HG03039 (cell line): ENCODE results near the gene PSMC3.

Source experiments
- ATAC-seq: cut with Tn5 transposase; IDR thresholded peaks from one replicate; pipeline ENCODE4 v1.9.1; 2021; ENCODE audit warnings: mild to moderate bottlenecking, moderate library complexity; ENCODE audit not compliant: unreplicated experiment

Gene PSMC3

DNA sequence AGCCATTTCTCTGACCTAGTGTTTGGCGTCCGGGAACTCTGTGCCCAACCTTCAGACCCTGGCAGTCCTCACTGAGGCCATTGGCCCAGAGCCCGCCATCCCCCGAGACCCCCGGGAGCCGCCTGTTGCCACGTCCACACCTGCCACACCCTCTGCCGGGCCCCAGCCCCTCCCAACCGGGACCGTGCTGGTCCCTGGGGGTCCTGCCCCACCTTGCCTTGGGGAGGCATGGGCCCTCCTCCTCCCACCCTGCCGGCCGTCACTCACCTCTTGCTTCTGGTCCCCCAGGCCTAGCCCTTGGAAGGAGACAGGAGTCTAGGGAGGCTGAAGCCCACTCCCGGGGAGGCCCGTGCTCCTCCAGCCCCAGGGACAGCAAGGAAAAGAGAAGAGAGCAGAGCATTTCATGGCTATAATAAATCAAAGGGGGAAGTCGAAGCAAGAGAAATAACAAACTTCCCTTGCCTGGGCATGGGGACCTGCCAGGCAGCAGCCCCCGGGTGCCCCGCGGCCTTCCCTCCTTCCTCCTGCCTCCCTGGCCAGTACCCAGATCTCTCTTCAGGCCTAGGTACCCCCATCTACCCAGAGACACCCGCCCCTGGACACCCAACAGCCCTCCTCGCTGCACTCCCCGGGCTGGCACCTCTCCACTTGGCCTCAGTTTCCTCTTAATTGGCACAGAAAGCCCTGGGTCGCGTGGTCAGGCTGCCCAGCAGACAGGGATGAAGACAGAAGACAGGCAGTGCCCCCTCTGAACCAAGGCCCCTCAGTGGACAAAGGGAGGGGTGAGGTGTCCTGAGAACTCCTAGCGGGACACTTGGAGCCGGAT is 30.8 kb downstream of the PSMC3 start:
- no peak for ATAC-seq

DNA sequence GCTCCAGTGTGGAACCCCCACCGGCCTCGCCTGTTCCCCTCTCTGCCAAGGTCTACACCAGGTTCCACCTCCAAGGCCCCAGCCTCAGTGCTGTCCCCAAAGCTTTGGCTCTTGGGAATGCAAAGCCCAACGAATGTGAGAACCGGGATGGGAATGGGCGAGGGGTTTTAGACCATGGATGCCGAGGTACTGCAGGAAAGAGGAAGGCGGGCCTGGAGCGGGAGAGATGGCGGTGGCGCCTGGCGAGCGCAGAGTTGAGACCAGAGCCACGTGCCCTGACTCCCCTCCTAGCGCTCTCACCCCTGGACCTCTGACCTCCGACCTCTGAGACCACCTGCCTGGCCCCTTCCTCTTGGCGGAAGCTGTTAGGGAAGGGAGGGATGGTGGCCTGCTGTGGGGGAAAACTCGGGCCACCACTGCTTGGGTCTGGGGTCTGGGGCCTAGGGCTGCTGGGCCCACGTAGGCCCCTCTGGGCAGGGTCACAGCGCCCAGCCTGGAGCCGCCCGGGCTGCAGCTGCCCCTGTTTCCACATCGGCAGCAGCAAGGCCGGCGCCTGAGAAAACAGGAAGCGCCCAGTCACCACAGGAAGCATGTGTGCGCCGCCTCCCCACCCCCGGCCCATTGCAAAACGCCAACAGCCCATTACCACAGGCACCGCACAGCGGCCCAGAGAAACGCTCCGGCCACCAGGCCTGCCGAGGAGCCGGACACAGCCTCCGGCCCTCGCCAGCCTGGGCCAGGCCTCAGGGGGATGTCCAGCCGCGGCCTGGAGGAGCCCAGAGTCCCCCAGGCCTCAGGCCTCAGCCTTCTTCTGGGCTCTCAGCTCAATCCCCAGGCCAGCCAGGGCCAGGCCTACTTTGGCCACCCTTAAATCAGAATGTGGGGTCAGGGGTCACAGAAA is 31.7 kb downstream of the PSMC3 start:
- no peak for ATAC-seq

DNA sequence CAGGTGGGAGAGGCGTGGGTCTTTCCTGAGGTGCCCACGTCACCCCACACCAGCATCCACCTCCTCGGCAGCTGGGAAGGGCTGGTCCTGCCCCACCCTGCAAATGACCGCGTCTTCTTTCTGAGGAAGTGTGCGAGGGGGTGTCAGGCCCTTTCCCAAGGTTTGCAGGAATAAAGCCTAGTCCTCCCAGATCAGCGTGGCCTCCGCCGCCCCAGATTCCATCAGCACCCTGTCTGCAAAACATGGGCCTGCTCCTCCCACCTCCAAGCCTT is 32.3 kb downstream of the PSMC3 start:
- ATAC-seq, result no peak

DNA sequence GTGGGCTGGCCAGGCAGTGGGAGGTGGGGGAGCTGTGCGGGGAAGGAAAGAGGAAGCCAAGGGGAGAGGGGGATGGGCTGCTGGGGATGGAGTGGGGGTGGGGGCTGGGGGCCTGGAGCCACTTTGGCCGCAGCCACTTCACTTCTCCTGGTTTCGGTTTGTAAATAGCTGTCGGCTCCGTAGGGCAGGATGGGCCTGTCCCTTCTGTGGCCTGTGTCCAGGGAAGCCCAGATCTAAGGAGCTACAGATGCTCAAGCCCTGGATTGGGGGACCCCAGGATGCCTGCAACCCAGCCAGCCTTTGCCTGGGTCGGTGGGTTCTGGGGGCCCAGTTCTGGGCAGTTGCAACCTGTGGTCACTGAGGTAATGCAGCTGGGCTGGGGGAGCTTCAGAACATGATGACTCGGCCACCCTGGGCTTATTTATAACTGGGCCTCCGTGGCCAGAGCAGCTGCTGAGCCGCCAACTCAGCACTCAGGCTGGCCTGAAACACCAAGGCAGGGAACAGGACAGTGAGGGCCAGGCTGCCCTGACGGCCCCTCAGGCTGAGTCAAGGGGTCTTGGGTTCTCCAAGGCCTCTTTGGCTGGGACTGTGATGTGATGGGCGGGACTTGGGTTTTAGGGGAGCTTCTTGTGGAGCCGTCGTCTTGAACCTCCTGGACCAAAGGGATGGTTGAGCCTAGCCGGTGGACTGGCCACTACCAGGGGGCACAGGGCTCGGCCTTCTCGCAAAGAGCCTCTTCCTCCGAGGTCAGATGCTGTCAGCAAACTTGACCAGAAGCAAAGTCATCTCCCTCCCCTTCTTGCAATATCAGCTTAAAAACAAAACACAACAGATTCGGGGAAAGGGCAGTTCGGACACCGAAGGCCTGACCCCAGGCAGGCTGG is 32.8 kb downstream of the PSMC3 start:
- ATAC-seq, result no peak

DNA sequence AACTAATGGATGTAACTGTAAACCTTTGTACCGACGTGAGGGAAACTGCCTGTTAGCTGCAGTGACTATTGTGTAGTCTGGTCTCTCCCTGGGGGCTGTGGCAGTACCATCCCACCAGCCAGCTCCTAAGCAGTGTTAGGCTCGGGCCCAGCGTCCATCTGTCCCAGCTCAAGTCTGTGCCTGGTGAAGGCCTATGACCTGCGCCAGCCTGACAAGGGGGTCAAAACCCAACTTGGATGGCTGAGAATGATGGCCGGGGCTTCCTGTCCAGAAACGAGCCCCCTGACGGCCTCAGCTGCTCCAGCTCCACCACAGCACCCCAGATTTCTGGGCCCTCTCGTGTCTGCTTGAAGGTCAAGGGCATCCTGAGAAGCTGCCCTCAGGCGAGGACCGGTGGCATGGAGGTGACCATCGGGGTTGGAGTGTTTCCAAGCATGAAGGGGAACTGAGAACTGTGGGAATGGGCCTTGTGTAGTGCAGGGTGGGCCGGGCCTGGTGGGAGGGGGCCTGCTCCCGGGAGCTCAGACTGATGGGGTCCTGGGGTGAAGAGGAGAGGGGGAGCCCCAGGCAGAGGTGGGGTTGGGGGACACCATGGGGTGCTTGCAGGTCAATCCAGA is 33.6 kb downstream of the PSMC3 start:
- ATAC-seq, result no peak

DNA sequence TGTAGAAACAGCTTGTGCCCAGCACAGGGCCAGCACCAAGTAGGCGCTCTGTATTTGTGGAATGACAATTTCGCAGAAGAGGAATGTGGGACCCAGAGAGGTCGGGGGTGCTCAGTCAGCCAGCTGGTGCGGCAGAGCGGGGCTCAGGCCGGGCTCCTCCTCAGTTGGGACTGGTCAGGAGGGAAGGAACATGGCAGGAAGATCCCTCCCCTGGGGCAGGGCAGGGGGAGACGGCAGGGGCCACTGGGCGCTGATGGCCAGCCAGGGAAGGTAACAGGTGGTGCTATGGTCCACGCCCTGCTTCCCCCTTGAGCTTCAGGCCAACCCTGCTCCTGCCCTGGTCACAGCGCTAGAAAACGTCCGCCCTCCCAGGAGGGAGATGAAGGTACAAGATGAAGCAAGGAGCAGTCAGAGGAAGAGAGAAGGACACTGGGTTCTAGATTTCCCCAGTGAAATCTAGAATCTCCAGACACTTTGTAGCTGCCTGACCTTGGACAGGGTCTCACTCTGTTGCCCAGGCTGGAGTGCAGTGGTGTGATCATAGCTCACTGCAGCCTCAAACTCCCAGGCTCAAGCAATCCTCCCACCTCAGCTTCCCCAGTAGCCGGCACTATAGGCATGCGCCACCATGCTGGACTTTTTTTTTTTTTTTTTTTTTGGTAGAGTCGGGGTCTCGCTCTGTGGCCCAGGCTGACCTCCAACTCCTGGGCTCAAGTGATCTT is 34.4 kb downstream of the PSMC3 start:
- no peak for ATAC-seq

DNA sequence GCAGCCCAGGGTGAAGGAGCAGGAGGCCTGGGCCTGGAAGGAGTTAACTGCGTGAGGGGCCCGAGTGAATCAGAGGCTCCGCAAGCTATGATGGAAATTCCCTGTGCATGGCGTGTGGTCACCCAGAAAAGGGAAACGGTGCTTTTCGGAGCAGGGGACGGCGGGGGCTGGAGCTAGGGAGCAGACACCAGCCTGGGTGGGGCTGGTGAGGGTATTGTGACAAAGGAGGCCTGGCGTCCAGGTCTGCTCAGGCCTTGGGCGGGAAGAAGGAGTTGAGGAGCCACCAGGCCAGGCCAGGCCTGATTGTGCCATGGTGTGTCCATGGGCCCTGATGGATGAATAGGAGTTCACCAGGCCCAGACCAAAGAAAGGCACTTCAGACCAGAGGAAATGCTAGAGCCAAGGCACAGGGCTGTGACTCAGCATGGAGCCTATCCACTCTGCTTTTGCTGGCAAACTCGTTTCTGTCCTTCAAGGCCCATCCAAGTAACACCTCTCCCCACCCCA is 35.1 kb downstream of the PSMC3 start:
- no peak for ATAC-seq

DNA sequence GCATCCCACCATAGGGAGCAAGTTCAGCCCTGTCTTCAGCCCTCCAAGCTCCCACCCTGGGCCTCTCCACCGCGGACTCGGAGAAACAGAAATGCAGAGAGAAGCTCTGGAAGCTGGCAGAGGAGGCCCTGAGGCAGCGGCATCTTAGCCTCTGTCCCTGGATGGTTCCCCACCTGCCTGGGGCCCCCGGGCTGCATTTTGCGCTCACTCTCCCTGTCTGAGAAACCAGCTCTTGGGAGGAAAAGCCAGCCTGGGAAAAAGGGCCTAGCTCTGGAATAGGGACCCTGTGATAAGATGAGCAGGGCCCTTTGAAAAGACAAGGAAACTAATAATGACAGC is 35.8 kb downstream of the PSMC3 start:
- no peak for ATAC-seq

DNA sequence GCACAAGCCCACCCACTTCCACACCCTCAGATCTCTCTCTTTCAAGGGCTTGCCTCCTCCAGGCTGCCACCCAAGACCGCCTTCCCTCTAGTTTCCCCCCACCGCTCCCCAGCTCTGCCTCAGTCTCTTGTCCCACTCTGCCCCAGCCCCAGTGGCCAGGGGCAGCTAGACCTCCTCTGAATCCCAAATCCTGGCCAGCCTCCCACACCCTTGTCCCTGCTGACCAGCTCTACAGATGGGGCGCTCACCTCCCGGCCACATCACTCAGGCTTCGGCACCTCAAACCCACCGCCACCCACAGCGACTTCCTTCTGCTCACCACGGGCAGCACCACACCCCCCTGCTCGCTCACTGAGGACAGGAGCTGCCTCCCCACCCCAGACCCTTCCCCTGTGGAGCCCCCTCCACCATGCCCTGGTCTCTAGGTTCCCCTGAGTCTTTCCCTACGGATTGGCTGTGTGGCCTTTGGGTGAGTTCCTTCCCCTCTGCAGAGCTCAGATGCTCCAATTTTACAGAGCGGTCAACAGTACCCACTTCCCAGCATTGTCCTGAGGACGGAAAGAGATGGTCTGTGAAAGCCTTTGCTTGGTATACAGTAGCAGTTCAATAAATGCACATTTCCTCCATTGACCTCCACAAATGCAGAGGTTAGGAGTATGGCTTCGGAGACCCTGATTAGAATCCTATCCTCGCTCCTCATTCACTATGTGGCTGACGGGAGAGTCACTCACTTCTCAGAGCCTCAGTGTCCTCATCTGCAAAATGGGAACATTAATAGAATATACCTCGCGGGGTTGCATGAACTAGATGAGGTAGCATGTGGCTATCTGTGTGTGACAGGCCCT is 36.4 kb downstream of the PSMC3 start:
- no peak for ATAC-seq

DNA sequence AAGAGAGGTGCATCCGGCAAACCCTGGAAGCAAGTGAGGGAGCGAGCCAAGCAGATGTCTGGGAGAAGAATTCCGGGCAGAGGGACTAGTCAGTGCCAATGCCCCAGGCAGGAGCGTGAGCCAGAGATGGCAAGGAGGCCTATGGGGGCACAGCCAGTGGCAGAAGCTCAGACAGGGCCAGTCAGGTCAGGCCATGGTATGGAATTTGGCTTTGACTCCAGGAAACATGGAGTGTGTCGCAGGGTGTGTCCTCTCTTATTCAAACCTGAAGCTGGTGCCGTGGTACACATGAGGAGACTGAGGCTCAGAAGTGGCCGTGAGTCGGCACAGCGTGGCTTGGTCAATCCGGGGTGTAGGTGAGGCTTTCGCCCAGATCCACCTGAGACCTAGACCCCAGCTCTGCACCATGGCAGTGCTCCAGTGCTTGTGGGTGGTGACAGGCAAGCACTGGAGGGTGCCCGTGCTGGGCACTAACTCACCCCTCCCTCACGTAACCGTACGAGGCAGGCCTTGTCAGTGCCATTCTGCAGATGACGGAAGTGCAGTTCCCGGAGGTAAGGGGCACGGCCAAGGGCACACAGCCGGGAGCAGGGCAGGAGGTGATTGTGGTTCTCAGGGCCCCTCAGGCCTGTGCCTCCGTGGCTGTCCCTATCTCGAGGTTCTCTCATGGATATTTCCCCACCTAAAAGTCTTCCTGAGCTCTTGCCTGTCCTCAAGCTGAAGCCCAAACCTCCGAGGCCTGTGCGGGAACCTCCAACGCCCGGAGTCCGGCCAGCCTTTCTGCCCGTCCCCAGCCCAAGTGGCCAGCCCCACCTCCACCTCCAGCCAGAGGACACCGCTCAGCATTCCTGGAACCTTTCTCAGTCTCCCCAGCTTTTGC is 37.3 kb downstream of the PSMC3 start:
- no peak for ATAC-seq

DNA sequence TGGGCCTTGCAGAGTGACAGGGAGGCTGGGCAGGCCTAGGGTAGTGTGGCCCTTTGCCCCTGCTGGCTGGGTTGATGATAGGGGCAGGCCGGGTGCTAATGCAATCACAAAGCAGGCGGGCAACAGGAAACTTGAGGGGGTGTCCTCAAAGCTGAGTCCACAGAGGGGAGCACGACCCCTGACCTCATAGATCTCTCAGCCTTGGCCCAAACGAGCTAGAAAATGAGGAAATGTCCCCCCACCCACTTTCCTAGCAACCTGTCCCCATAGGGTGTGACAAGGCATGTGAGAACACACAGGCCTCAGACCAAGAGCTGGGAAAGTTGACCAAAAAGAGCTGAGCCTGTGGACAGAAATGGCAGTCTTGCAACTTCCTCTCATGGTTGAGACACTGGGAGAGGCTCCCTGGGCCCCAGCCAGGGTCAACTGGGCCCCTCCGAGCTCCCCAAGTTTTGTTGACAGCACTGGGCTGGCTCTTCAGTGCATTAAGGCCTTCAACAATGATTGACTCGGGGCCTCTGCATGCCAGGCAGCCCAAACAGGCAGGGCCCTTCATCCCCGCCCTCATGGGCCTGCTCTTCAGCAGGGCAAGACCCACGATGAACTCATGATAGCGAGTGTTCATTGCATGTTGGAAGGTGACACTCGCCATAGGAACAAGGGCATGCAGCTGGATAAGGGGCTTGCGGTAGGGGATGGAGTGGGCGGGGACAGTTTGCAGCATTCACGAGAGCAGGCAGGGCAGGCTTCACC is 38.1 kb downstream of the PSMC3 start:
- ATAC-seq, result no peak

DNA sequence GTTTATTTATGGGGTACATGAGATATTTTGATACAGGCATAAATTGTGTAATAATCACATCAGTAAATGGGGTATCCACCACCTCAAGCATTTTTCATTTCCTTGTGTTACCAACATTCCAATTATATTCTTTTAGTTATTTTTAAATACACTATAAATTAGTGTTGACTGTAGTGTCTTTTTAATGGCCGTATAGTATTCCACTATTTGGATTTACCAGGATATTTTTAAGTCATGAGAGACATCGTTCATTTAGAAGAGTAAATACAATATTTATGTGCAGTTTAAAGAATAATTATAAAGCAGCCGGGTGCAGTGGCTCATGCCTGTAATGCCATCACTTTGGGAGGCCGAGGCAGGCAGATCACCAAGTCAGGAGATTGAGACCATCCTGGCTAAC is 41.7 kb downstream of the PSMC3 start:
- ATAC-seq, result no peak

DNA sequence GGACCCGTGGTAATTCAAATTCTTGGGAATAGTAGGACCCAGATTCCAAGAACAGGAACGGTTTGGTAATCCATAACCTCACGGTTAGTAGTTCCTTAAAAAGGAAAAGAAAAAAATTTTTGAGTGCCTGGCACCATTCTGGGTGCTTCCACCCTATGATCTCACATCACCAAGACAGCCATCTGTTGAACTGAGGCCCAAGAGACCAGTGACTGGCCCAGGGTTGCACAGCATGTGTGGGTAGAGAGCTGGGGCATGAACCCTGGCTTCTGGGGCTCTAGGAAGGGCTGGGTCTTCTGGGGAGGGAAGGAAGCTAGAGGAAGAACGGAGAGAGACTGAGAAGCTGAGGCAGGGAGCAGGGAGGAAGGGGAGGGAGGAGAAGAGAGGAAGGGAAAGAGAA is 43.2 kb downstream of the PSMC3 start:
- ATAC-seq, result no peak

DNA sequence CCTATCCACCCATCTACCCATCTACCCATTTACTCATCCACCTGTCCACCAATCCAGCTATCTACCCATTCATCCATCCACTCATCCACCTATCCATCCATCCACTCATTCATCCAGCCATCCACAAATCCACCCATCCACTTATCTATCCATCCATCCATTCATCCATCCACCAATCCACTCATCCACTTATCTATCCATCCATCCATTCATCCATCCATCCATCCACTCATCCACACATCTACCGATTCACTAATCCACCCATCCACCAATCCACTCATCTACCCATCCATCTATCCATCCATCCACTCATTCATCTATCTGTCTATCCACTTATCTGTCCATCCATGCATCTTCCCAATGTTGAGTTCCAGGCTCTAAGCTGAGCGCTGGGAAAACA is 46.2 kb downstream of the PSMC3 start:
- no peak for ATAC-seq

DNA sequence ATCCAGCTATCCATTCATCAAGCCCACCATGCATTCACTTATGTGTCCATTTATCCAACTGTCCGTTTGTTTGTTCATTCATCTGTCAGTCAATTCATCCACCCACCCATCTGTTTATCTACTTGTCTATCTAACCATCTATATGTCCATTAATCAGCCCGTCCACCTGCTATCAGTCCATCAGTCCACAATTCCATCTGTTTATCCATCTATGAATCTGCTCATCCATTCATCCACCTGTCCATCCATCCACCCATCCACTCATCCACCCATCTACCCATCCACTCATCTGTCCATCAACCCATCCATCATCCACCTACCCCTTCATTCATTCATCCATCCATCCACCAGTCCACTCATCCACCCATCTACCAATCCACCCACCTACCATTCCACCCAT is 46.9 kb downstream of the PSMC3 start:
- no peak for ATAC-seq

DNA sequence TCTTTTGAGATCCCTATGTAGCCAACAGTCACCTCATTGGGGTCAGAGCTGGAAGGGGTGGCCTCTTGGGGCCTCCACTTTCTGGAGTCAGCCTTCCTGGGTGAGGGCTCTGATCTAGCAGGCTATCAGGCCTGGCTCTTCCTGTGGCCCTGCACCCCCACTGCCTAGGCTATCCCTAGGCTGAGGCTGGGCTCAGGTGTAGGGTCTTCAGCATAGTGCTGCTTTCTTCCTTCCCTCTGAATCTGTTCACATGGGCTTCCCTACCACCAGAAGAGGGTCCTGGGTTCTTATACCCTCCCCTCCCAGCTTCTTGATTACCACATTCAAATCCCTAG is 47.4 kb downstream of the PSMC3 start:
- no peak for ATAC-seq

DNA sequence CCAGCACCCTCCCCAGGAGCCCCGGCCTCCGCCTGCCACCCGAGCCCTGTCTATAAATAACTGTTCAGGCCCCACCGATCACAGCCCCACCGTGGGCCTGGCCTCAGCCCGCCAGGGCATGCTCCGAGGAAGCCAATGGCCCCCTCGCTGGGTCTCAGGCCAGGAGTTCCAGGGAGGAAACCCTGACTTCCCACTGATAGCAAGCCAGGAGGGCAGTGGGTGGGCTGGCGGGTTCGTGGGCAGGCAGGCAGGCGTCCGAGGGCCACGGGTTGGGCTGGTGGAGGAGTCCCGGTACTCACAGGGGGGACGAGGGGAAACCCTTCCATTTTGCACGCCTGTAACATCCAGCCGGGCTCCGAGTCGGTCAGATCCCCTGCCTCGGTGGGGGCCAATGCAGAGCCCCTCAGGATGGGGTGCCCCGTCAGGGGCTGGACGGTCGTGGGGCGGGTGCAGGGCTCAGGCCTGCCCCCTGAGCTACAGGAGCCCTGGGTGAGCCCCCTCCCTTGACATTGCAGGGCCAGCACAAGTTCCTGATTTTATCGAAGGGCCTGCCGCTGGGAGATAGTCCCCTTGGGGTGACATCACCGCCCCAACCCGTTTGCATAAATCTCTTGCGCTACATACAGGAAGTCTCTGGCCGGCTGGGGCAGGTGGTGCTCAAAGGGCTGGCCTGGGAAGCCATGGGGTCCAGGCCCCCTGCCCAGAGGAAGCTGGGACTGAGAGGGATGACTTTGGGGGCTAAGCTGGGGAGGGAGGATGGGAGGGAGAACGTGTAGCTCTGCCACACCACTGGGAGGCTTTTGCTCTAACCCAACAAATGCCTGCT is 48.0 kb downstream of the PSMC3 start, which contains the start of gene SPI1:
Gene SPI1, minus strand, starts transcription at position 538 of the 826 bp plus-strand sequence. Its CDS starts 194 bp downstream, at position 344.
- peak; percentile 69 for ATAC-seq
